ENCODE results near the gene GLI1.

GLI1 gene

GRCh38 chr12:57518920-57519795 lies 59.6 kb downstream of the GLI1 start:
- DNase-seq (ENCODE audit: extremely low read depth, low read depth): no peak
- TF ChIP-seq CTCF (IDR thresholded peaks at IDR 0.05; ENCODE audit: low read depth, low read length, missing control alignments): no peak
- peak overlapping the region; percentile 69 for H3K4me3 ChIP-seq (replicated peaks; ENCODE audit: low read depth, low read length)

- H3K4me3 ChIP-seq (replicated peaks; ENCODE audit: low read depth, low read length): peak overlapping the region; percentile 69
- no peak for DNase-seq (ENCODE audit: extremely low read depth, low read depth)
These were observed 60.1 kb downstream of the GLI1 start for GRCh38 chr12:57519796-57520052.

GRCh38 chr12:57520053-57520818 lies 60.7 kb downstream of the GLI1 start, which contains the start of gene DDIT3:
TSS of gene DDIT3 (minus strand) at chr12:57520514. CDS start at chr12:57517406, 3,108 bp downstream.
- DNase-seq (ENCODE audit: extremely low read depth, low read depth): peak; percentile 90
- no peak for TF ChIP-seq CTCF (IDR thresholded peaks at IDR 0.05; ENCODE audit: low read depth, low read length, missing control alignments)
- peak within 1 kb of the TSS; percentile 69 for H3K4me3 ChIP-seq (replicated peaks; ENCODE audit: low read depth, low read length)

More at GRCh38 chr12:57519796-57520052, 60.1 kb downstream of the GLI1 start:
- no peak for TF ChIP-seq CTCF (IDR thresholded peaks at IDR 0.05; ENCODE audit: low read depth, low read length, missing control alignments)

GRCh38 chr12:57521525-57522010 lies 62.0 kb downstream of the GLI1 start:
- H3K4me3 ChIP-seq (replicated peaks; ENCODE audit: low read depth, low read length): peak overlapping the region; percentile 67
- no peak for DNase-seq (ENCODE audit: extremely low read depth, low read depth)
- TF ChIP-seq CTCF (IDR thresholded peaks at IDR 0.05; ENCODE audit: low read depth, low read length, missing control alignments): no peak
